Calu3 (cell line): ENCODE results near the gene KMT2C. TPM values are rescaled to one million over a fixed set of nuclear protein-coding genes. Genes with fewer than 3 reads are reported as not detected.
A peak's percentile ranks its signal among the peaks of the same experiment; 100 is the strongest.
"Not testable (repeated sequence)": the region's sequence is repeated elsewhere in the genome, so short reads cannot be mapped to it uniquely, and the experiment has no call there.

ENCODE experiments used
- BruUV-seq: library from RNA; stranded (reverse); fragments of 400-500 nt; replicated peaks from 2 replicates; lab custom pipeline; 2021; lab: Mats Ljungman, UMichigan
- CTCF ChIA-PET: fragments of 300-600 bp; sonication (Branson Sonifier 250); formaldehyde crosslinking; loops from one replicate; lab custom pipeline; 2022; ENCODE audit warnings: antibody characterized with exemption; lab: Charles Lee
- DNase-seq: peaks from one replicate; pipeline ENCODE4 v3.0.0; 2022
- H3K27ac Mint-ChIP-seq: one replicate; pipeline ENCODE4 v1.8.0; 2022; ENCODE audit warnings: mixed read lengths; ENCODE audit not compliant: unreplicated experiment
- H3K27me3 Mint-ChIP-seq: one replicate; pipeline ENCODE4 v1.8.0; 2022; ENCODE audit warnings: mixed read lengths; ENCODE audit not compliant: unreplicated experiment
- H3K36me3 Mint-ChIP-seq: one replicate; pipeline ENCODE4 v1.8.0; 2022; ENCODE audit warnings: mild to moderate bottlenecking, moderate library complexity, mixed read lengths; ENCODE audit not compliant: insufficient read depth, unreplicated experiment
- H3K4me1 Mint-ChIP-seq: one replicate; pipeline ENCODE4 v1.8.0; 2022; ENCODE audit warnings: mild to moderate bottlenecking, low read depth, mixed read lengths; ENCODE audit not compliant: unreplicated experiment
- H3K4me3 Mint-ChIP-seq: one replicate; pipeline ENCODE4 v1.8.0; 2022; ENCODE audit warnings: mild to moderate bottlenecking, low read depth, moderate library complexity, mixed read lengths; ENCODE audit not compliant: unreplicated experiment
- H3K9me3 Mint-ChIP-seq: one replicate; pipeline ENCODE4 v1.8.0; 2022; ENCODE audit warnings: low read depth, mixed read lengths; ENCODE audit not compliant: unreplicated experiment
- CTCF ChIP-seq: fragments of 200-600 bp; IDR thresholded peaks from one replicate; pipeline ENCODE4 v1.8.0; 2022; ENCODE audit warnings: antibody characterized with exemption; ENCODE audit not compliant: unreplicated experiment
- intact Hi-C: fragments of 100-400 bp; cut with micrococcal nuclease; formaldehyde crosslinking; loops from one replicate; pipeline ENCODE4 v1.10.0; 2022; ENCODE audit not compliant: unreplicated experiment
- total RNA-seq: library from RNA; stranded (reverse); gene quantifications from 2 replicates; pipeline ENCODE4 v1.2.3, GENCODE V29; 2022

The KMT2C gene
- total RNA-seq, 1 experiment from 2014 or later, result 73.4 TPM

- no peak overlapping the region for H3K27ac Mint-ChIP-seq
- CTCF ChIA-PET, result no interaction called here
- no TSS peak for BruUV-seq
- H3K36me3 Mint-ChIP-seq, result no peaks in the 10 kb centered on the region
- intact Hi-C loops, result no loop called here
- DNase-seq, result no peak
- H3K27me3 Mint-ChIP-seq, result no peaks in the 10 kb centered on the region
- no peak for TF ChIP-seq CTCF
- H3K4me3 Mint-ChIP-seq, result no peak overlapping the region
- H3K9me3 Mint-ChIP-seq, result no peaks in the 10 kb centered on the region
- no peaks in the 10 kb centered on the region for H3K4me1 Mint-ChIP-seq
Measured at GRCh38 chr7:152443586-152443985, 7.8 kb upstream of the KMT2C start.

- intact Hi-C loops, result no loop called here
- CTCF ChIA-PET, result interaction anchor here (0.8 kb wide), 1 partner anchor 75 kb away, joined by 6 read pairs; no protein-coding TSS in a partner anchor
- Mint-ChIP-seq H3K27me3 (no peaks in the 10 kb centered on the region), H3K36me3 (no peaks in the 10 kb centered on the region), H3K4me1 (peaks cover 8% of the 10 kb centered on the region), H3K4me3 (no peak overlapping the region), H3K9me3 (no peaks in the 10 kb centered on the region), H3K27ac (no peak overlapping the region)
- BruUV-seq, result no TSS peak
- no peak for DNase-seq
- no peak for TF ChIP-seq CTCF
Measured at GRCh38 chr7:152442330-152442835, 6.6 kb upstream of the KMT2C start.

GRCh38 chr7:152441810-152442209, 6.0 kb upstream of the KMT2C start:
- BruUV-seq, H3K27ac Mint-ChIP-seq, CTCF ChIA-PET, H3K4me1 Mint-ChIP-seq, H3K4me3 Mint-ChIP-seq, H3K9me3 Mint-ChIP-seq, H3K36me3 Mint-ChIP-seq, H3K27me3 Mint-ChIP-seq, DNase-seq, intact Hi-C loops: not testable (repeated sequence)

GRCh38 chr7:152441168-152441567, 5.4 kb upstream of the KMT2C start:
- BruUV-seq, H3K9me3 Mint-ChIP-seq, H3K4me3 Mint-ChIP-seq, H3K27me3 Mint-ChIP-seq, H3K27ac Mint-ChIP-seq, DNase-seq, CTCF ChIA-PET, H3K36me3 Mint-ChIP-seq, intact Hi-C loops, H3K4me1 Mint-ChIP-seq: not testable (repeated sequence)

GRCh38 chr7:152438017-152438416, 2.2 kb upstream of the KMT2C start:
- BruUV-seq, DNase-seq, H3K27me3 Mint-ChIP-seq, CTCF ChIA-PET, H3K9me3 Mint-ChIP-seq: not testable (repeated sequence)
- H3K27ac Mint-ChIP-seq, result peak overlapping the region; percentile 24
- H3K4me3 Mint-ChIP-seq, result peak overlapping the region; percentile 85
- intact Hi-C loops, result loop anchor here (10.0 kb wide), 1 partner anchor 237 kb away; the partner anchor contains the start of gene XRCC2
- peaks cover 36% of the 10 kb centered on the region for H3K36me3 Mint-ChIP-seq
- H3K4me1 Mint-ChIP-seq, result peaks cover 16% of the 10 kb centered on the region

- Mint-ChIP-seq H3K36me3 (peaks cover 36% of the 10 kb centered on the region), H3K4me1 (peaks cover 16% of the 10 kb centered on the region), H3K27ac (peak overlapping the region; percentile 70), H3K4me3 (peak overlapping the region; percentile 85)
- CTCF ChIA-PET, DNase-seq, H3K27me3 Mint-ChIP-seq, H3K9me3 Mint-ChIP-seq: not testable (repeated sequence)
- intact Hi-C loops, result loop anchor here (10.0 kb wide), 1 partner anchor 238 kb away; the partner anchor contains the start of gene XRCC2
- TSS peak; percentile 94 for BruUV-seq
Measured at GRCh38 chr7:152436931-152437575, 1.2 kb upstream of the KMT2C start.
